Mesenchymal stem cell (in vitro differentiated cells and primary cell): ENCODE results near the gene SRP68. TPM values are rescaled to one million over a fixed set of nuclear protein-coding genes. Genes with fewer than 3 reads are reported as not detected.

Source experiments
- DNase-seq: peaks from one replicate; pipeline ENCODE4 v3.0.0-alpha.2; 2013
- H2AFZ ChIP-seq: one replicate; pipeline ENCODE4 v1.6.1; 2013; ENCODE audit warnings: low read depth, mild to moderate bottlenecking, control low read depth, inconsistent platforms, low read length, moderate library complexity
- H2AK5ac ChIP-seq: 2 replicates; pipeline ENCODE4 v1.6.1; 2013; ENCODE audit warnings: low read length, moderate library complexity, mild to moderate bottlenecking, inconsistent platforms; ENCODE audit not compliant: severe bottlenecking
- H2BK120ac ChIP-seq: one replicate; pipeline ENCODE4 v1.6.1; 2013; ENCODE audit warnings: low read depth, mild to moderate bottlenecking, inconsistent platforms, low read length, moderate library complexity
- H2BK12ac ChIP-seq, 2 experiments: one replicate each; pipeline ENCODE4 v1.6.1; 2013; ENCODE audit warnings: inconsistent platforms in 2 of 2, low read length in 2 of 2, mild to moderate bottlenecking in 2 of 2, moderate library complexity in 2 of 2, control low read depth in 1 of 2
- H2BK15ac ChIP-seq: one replicate; pipeline ENCODE4 v1.6.1; 2013; ENCODE audit warnings: mild to moderate bottlenecking, low read depth, inconsistent platforms; ENCODE audit not compliant: poor library complexity, severe bottlenecking
- H2BK5ac ChIP-seq: 2 replicates; pipeline ENCODE4 v1.6.1; 2013; ENCODE audit warnings: low read depth, mild to moderate bottlenecking, low read length, control low read depth, inconsistent platforms; ENCODE audit not compliant: poor library complexity, severe bottlenecking
- H3K14ac ChIP-seq, 2 experiments: one replicate each; pipeline ENCODE4 v1.6.1; 2013; ENCODE audit warnings: inconsistent platforms in 2 of 2, low read length in 2 of 2, control low read depth in 1 of 2, mild to moderate bottlenecking in 1 of 2, moderate library complexity in 1 of 2
- H3K18ac ChIP-seq, 2 experiments: one replicate each; pipeline ENCODE4 v1.6.1; 2013; ENCODE audit warnings: inconsistent platforms in 2 of 2, low read length in 2 of 2, control low read depth in 1 of 2, low read depth in 1 of 2, mild to moderate bottlenecking in 1 of 2
- H3K23ac ChIP-seq, 2 experiments: one replicate each; pipeline ENCODE4 v1.6.1; 2013; ENCODE audit warnings: inconsistent platforms in 2 of 2, low read length in 2 of 2, mild to moderate bottlenecking in 2 of 2, moderate library complexity in 2 of 2, control low read depth in 1 of 2
- H3K27ac ChIP-seq: 2 replicates; pipeline ENCODE4 v1.5.1; 2013; ENCODE audit warnings: mild to moderate bottlenecking, moderate library complexity, low read length, control low read depth, inconsistent platforms; ENCODE audit not compliant: poor library complexity, severe bottlenecking
- H3K27me3 ChIP-seq, 2 experiments: 2 replicates each; pipeline versions ENCODE4 v1.6.1 to v1.7.0; 2013; ENCODE audit warnings: low read length in 2 of 2, mild to moderate bottlenecking in 2 of 2, moderate library complexity in 2 of 2, control low read depth in 1 of 2, inconsistent platforms in 1 of 2; ENCODE audit not compliant: control insufficient read depth in 1 of 2, insufficient read depth in 1 of 2
- H3K36me3 ChIP-seq, 2 experiments: 2 replicates each; pipeline versions ENCODE4 v1.6.1 to v1.7.0; 2013; ENCODE audit warnings: low read length in 2 of 2, control low read depth in 1 of 2, inconsistent platforms in 1 of 2, low read depth in 1 of 2, mild to moderate bottlenecking in 1 of 2; ENCODE audit not compliant: insufficient read depth in 2 of 2, control insufficient read depth in 1 of 2
- H3K4ac ChIP-seq, 2 experiments: one replicate each; pipeline ENCODE4 v1.6.1; 2013; ENCODE audit warnings: inconsistent platforms in 2 of 2, low read length in 2 of 2, mild to moderate bottlenecking in 2 of 2, moderate library complexity in 2 of 2, control low read depth in 1 of 2, low read depth in 1 of 2
- H3K4me1 ChIP-seq: 2 replicates; pipeline ENCODE4 v1.6.1; 2013; ENCODE audit warnings: low read depth, low read length, control low read depth; ENCODE audit not compliant: control insufficient read depth, insufficient read depth
- H3K4me2 ChIP-seq: 2 replicates; pipeline ENCODE4 v1.6.1; 2013; ENCODE audit warnings: low read length, mild to moderate bottlenecking, inconsistent platforms; ENCODE audit not compliant: poor library complexity, severe bottlenecking
- H3K4me3 ChIP-seq, 2 experiments: 2 replicates each; pipeline versions ENCODE4 v1.5.1 to v1.7.0; 2013; ENCODE audit warnings: low read length in 2 of 2, mild to moderate bottlenecking in 2 of 2, control low read depth in 1 of 2, low read depth in 1 of 2; ENCODE audit not compliant: insufficient read depth in 1 of 2
- H3K79me1 ChIP-seq: replicated peaks from 2 replicates; pipeline ENCODE4 v1.6.1; 2013; ENCODE audit warnings: mild to moderate bottlenecking, control low read depth, low read length, inconsistent platforms; ENCODE audit not compliant: poor library complexity, severe bottlenecking
- H3K9ac ChIP-seq: 2 replicates; pipeline ENCODE4 v1.7.0; 2013; ENCODE audit warnings: mild to moderate bottlenecking, low read length, moderate library complexity
- H3K9me3 ChIP-seq: 2 replicates; pipeline ENCODE4 v1.7.0; 2013; ENCODE audit warnings: mild to moderate bottlenecking, low read length; ENCODE audit not compliant: control insufficient read depth
- H4K8ac ChIP-seq: one replicate; pipeline ENCODE4 v1.6.1; 2013; ENCODE audit warnings: inconsistent platforms, mild to moderate bottlenecking, low read length, moderate library complexity
- H4K91ac ChIP-seq: one replicate; pipeline ENCODE4 v1.6.1; 2013; ENCODE audit warnings: mild to moderate bottlenecking, low read length, inconsistent platforms
- WGBS: methylation state at CpG from one replicate; pipeline ENCODE4 v1.1.7; 2013; ENCODE audit warnings: mixed read lengths; 5-methylcytosine and 5-hydroxymethylcytosine counted together
- polyA plus RNA-seq, 2 experiments: library from polyadenylated mRNA; stranded (reverse); fragments of 200-250 nt; gene quantifications; one replicate each; pipeline ENCODE4 v1.2.3, GENCODE V29; 2013

The SRP68 gene
- 56.0 TPM for polyA plus RNA-seq (2013, experiment 1 of 2)
- 57.0 TPM for polyA plus RNA-seq (2013, experiment 2 of 2)

- Histone ChIP-seq H3K23ac (peak within 1 kb of the TSS in 1 of 2 experiments; percentile 63), H4K91ac (peak within 1 kb of the TSS; percentile 84), H3K27me3 (peaks cover 34 to 40% of the 10 kb centered on the region in 2 experiments), H3K14ac (peak within 1 kb of the TSS in 1 of 2 experiments; percentile 37), H3K9ac (peak within 1 kb of the TSS; percentile 97), H3K4me2 (peak within 1 kb of the TSS; percentile 78), H2BK120ac (no peak within 1 kb of the TSS), H2BK5ac (no peak within 1 kb of the TSS), H3K27ac (peak within 1 kb of the TSS; percentile 8), H3K4me1 (peaks cover 34% of the 10 kb centered on the region), H3K4me3 (peak within 1 kb of the TSS; percentile 92 to 98), H2AK5ac (peak within 1 kb of the TSS; percentile 83), H3K79me1 (peaks cover 5% of the 10 kb centered on the region), H3K9me3 (no peaks in the 10 kb centered on the region), H4K8ac (peak within 1 kb of the TSS; percentile 96), H2BK15ac (peak within 1 kb of the TSS; percentile 76), H2AFZ (peak within 1 kb of the TSS; percentile 79), H3K4ac (peak within 1 kb of the TSS; percentile 59 to 64), H2BK12ac (no peak within 1 kb of the TSS), H3K36me3 (peaks cover 14 to 15% of the 10 kb centered on the region in 2 experiments), H3K18ac (peak within 1 kb of the TSS; percentile 50 to 79)
- 1% methylated on average over 54 of the region's 57 CpGs for WGBS
- DNase-seq: peak; percentile 94
Observed at GRCh38 chr17:76072148-76072858, at the start of gene SRP68. Gene SRP68 (minus strand): TSS chr17:76072517. CDS start chr17:76072491, 26 bp downstream.

GRCh38 chr17:76121932-76122430 is 49.7 kb upstream of the SRP68 start:
- Histone ChIP-seq H3K4me3 (peak overlapping the region in 1 of 2 experiments; percentile 53), H3K9ac (peak overlapping the region; percentile 80), H4K91ac (peak overlapping the region; percentile 89), H3K9me3 (no peaks in the 10 kb centered on the region), H4K8ac (peak overlapping the region; percentile 86), H3K4me1 (peaks cover 16% of the 10 kb centered on the region), H3K23ac (no peak overlapping the region), H2AK5ac (no peak overlapping the region), H3K4me2 (peak overlapping the region; percentile 62), H3K18ac (peak overlapping the region; percentile 61 to 78), H3K27ac (no peak overlapping the region), H2BK120ac (peak overlapping the region; percentile 77), H2AFZ (peak overlapping the region; percentile 2), H3K36me3 (no peaks in the 10 kb centered on the region), H2BK5ac (no peak overlapping the region), H2BK15ac (peak overlapping the region; percentile 60), H3K14ac (no peak overlapping the region), H3K4ac (peak overlapping the region; percentile 24 to 74), H3K79me1 (no peaks in the 10 kb centered on the region), H3K27me3 (peaks cover 0 to 37% of the 10 kb centered on the region in 2 experiments), H2BK12ac (peak overlapping the region in 1 of 2 experiments; percentile 18)
- 47% methylated on average over 38 of the region's 42 CpGs for WGBS
- no peak for DNase-seq

GRCh38 chr17:76120658-76121008 is 48.3 kb upstream of the SRP68 start:
- 79% methylated on average over 5 of the region's 5 CpGs for WGBS
- no peak overlapping the region for H3K4me3 ChIP-seq

More at GRCh38 chr17:76120658-76121008, 48.3 kb upstream of the SRP68 start:
- DNase-seq: no peak
- H3K14ac ChIP-seq: no peak overlapping the region
- H2BK12ac ChIP-seq: peak overlapping the region in 1 of 2 experiments; percentile 12
- H4K8ac ChIP-seq: peak overlapping the region; percentile 88
- no peak overlapping the region for H3K18ac ChIP-seq
- H3K9ac ChIP-seq: no peak overlapping the region
- no peak overlapping the region for H2BK120ac ChIP-seq
- H3K4me2 ChIP-seq: no peak overlapping the region
- H3K23ac ChIP-seq: no peak overlapping the region
- H4K91ac ChIP-seq: no peak overlapping the region
- peaks cover 16% of the 10 kb centered on the region for H3K4me1 ChIP-seq
- H3K27ac ChIP-seq: no peak overlapping the region
- H3K79me1 ChIP-seq: no peaks in the 10 kb centered on the region
- no peak overlapping the region for H2BK5ac ChIP-seq
- H3K9me3 ChIP-seq: no peaks in the 10 kb centered on the region
- no peak overlapping the region for H3K4ac ChIP-seq
- H3K36me3 ChIP-seq: no peaks in the 10 kb centered on the region
- H2AK5ac ChIP-seq: no peak overlapping the region
- H3K27me3 ChIP-seq: peaks cover 0 to 28% of the 10 kb centered on the region in 2 experiments
- H2BK15ac ChIP-seq: no peak overlapping the region
- H2AFZ ChIP-seq: no peak overlapping the region
